NCI-H128 (cell line): ENCODE results near the gene BCHE.

Source experiments
- DNase-seq: peaks from one replicate; lab custom pipeline; 2025; ENCODE audit not compliant: unreplicated experiment; lab: John Stamatoyannopoulos, UW

Gene BCHE

GRCh38 chr3:165753560-165753959 lies 83.7 kb downstream of the BCHE start:
- no peak for DNase-seq

DNA sequence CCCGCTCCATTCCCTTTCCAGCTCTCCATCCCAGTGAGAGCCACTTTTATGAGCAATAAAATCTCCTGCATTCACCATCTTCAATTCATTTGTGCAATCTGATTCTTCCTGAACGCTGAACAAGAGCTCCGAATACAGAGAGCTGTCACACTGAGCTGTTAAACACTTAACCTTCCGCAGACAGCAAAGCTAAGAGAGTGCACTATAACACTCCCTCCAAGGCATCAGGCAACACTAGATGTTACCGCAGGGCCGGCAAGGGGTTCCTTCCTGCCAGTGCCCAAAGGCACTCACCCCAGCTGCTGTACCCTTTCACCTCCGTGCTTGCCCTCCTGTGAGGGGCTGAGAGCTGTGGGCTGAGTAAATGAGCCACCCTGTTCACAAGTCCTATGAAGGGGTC lies 85.6 kb downstream of the BCHE start:
- DNase-seq, result peak; percentile 77

DNA sequence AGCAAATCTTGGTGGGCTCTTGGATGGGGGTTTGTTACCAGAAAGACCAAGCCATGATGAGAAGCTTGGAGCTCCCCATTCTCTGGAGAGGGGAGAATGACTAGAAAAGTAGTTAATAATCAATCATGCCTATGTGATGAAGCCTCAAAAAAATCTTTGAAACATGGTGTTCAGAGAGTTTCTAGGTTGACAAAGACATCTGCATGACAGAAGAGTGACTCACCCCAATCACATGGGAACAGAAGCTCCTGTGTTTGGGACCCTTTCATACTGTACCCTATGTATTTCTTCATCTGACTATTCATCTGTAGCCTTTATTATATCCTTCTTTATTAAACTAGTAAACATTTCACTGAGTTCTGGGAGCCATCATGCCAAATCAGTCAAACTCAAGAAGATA lies 87.4 kb downstream of the BCHE start:
- DNase-seq, result no peak

GRCh38 chr3:165749241-165749640 lies 88.0 kb downstream of the BCHE start:
- DNase-seq, result no peak

GRCh38 chr3:165748094-165748493 lies 89.1 kb downstream of the BCHE start:
- no peak for DNase-seq

GRCh38 chr3:165746874-165747273 lies 90.3 kb downstream of the BCHE start:
- no peak for DNase-seq

- no peak for DNase-seq
These were observed 93.2 kb downstream of the BCHE start for GRCh38 chr3:165744025-165744424.

GRCh38 chr3:165742351-165742750 lies 94.9 kb downstream of the BCHE start:
- no peak for DNase-seq

GRCh38 chr3:165729756-165730155 lies 107.5 kb downstream of the BCHE start:
- no peak for DNase-seq

GRCh38 chr3:165728924-165729323 lies 108.3 kb downstream of the BCHE start:
- DNase-seq, result no peak

DNA sequence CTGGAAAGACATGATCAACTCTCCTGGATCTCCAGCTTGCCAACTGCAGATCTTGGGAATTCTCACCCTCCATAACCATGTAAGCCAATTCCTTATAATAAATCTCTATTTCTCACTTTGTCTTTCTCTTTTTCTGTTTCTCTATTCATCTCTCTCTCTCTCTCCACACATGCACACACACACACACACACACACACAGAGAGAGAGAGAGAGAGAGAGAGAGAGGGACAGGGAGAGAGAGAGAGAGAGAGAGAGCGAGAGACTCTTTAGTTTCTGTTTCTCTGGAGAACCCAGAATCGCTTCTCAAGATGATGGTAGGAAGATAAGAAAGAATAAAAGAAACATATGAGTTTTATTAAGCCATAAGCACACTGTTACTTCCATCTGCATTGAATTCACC lies 111.9 kb downstream of the BCHE start:
- DNase-seq, result no peak
